K562 (cell line): ENCODE measurements around the gene WDR90. TPM values are rescaled to one million over a fixed set of nuclear protein-coding genes. Genes with fewer than 3 reads are reported as not detected.

Source experiments
- ARID1B ChIP-seq: fragments of 450-650 bp; IDR thresholded peaks from 2 replicates; pipeline ENCODE4 v1.6.1; 2016; ENCODE audit warnings: antibody characterized with exemption, mild to moderate bottlenecking, inconsistent platforms
- C11orf30 ChIP-seq: fragments of 450-650 bp; IDR thresholded peaks from 2 replicates; pipeline ENCODE4 v1.6.1; 2016; ENCODE audit warnings: low read depth, mild to moderate bottlenecking
- E2F3 ChIP-seq: fragments of 250-450 bp; sonication (Bioruptor Pico); IDR thresholded peaks from 2 replicates; pipeline ENCODE4 v1.4.0; 2020; ENCODE audit warnings: mild to moderate bottlenecking
- ETV6 ChIP-seq, 3 experiments: fragments of 150-350 bp in 1 of 3; sonication (generic) in 1 of 3; formaldehyde crosslinking in 1 of 3; IDR thresholded peaks; 2 replicates each; pipeline versions ENCODE4 v1.6.1 to v1.8.0; 2014 to 2022; ENCODE audit warnings: borderline replicate concordance in 2 of 3, low read depth in 2 of 3, antibody characterized with exemption in 1 of 3, low read length in 1 of 3, mild to moderate bottlenecking in 1 of 3, missing genetic modification reagents in 1 of 3
- HDAC2 ChIP-seq: fragments of 450-650 bp; IDR thresholded peaks from 2 replicates; pipeline ENCODE4 v1.6.1; 2016; ENCODE audit warnings: mild to moderate bottlenecking
- JUND ChIP-seq, 2 experiments: IDR thresholded peaks; 2 replicates in 1 of 2; 3 replicates in 1 of 2; pipeline ENCODE4 v1.6.1; 2011; ENCODE audit warnings: borderline replicate concordance in 2 of 2, low read depth in 2 of 2, low read length in 2 of 2, improper control_type of control experiment in 1 of 2, missing biosample characterization in 1 of 2, missing genetic modification characterization in 1 of 2, missing genetic modification reagents in 1 of 2
- MAFG ChIP-seq: fragments of 450-650 bp; conservative IDR thresholded peaks from 2 replicates; pipeline ENCODE4 v1.6.1; 2016; ENCODE audit warnings: missing genetic modification characterization, missing compliant biosample characterization
- MIER1 ChIP-seq: fragments of 450-650 bp; IDR thresholded peaks from 2 replicates; pipeline ENCODE4 v1.6.1; 2016; ENCODE audit warnings: antibody characterized with exemption, mild to moderate bottlenecking, low read depth
- NEUROD1 ChIP-seq: fragments of 150-350 bp; IDR thresholded peaks from 2 replicates; pipeline ENCODE4 v1.6.1; 2014; ENCODE audit warnings: borderline replicate concordance, low read length, low read depth; ENCODE audit not compliant: partially characterized antibody
- NFRKB ChIP-seq: fragments of 450-650 bp; IDR thresholded peaks from 2 replicates; pipeline ENCODE4 v1.6.1; 2016; ENCODE audit warnings: low read depth
- NRF1 ChIP-seq, 2 experiments: fragments of 450-650 bp; IDR thresholded peaks in 1 of 2; conservative IDR thresholded peaks in 1 of 2; 2 replicates each; pipeline ENCODE4 v1.6.1; 2014; ENCODE audit warnings: mild to moderate bottlenecking in 2 of 2
- SMARCB1 ChIP-seq: IDR thresholded peaks from 2 replicates; pipeline ENCODE4 v1.6.1; 2011; ENCODE audit warnings: improper control_type of control experiment, low read depth; ENCODE audit not compliant: insufficient read length
- TGIF2 ChIP-seq: sonication (generic); formaldehyde crosslinking; IDR thresholded peaks from 2 replicates; pipeline ENCODE4 v1.8.1; 2022; ENCODE audit warnings: mild to moderate bottlenecking, missing genetic modification reagents, moderate library complexity
- polyA plus RNA-seq, 8 experiments: library from polyadenylated mRNA; depleted of rRNA in 4 of 8; stranded (reverse) in 5 of 8; unstranded in 3 of 8; fragments of >200 nt; fragmentation: Nextera tagmentation in 2 of 8; fragmentation: Illumina TruSeq in 1 of 8; extraction: Ambion mirVana in 2 of 8; extraction: Trizol in 1 of 8; gene quantifications; 2 replicates each; pipeline versions ENCODE4 v1.2.1 to v1.2.3, GENCODE V29; 2011 to 2014; ENCODE audit warnings: inconsistent platforms in 1 of 8, missing spikeins in 1 of 8
- total RNA-seq, 7 experiments: library from RNA; depleted of rRNA in 6 of 7; stranded (reverse); fragments of >200 nt in 6 of 7; fragmentation: Illumina TruSeq in 2 of 7; extraction: Trizol in 2 of 7; gene quantifications; 2 replicates each; pipeline versions ENCODE4 v1.2.1 to v1.2.3, GENCODE V29; 2011 to 2021; ENCODE audit warnings: low replicate concordance in 1 of 7
- TF ChIP-seq, protein P1 (sequence below), 3 experiments: fragments of 200-800 bp in 1 of 3; sonication (Bioruptor generic) in 1 of 3; sonication (generic) in 1 of 3; formaldehyde crosslinking in 1 of 3; IDR thresholded peaks; 2 replicates each; pipeline versions ENCODE4 v1.6.1 to v1.8.0; 2016 to 2022; ENCODE audit warnings: mild to moderate bottlenecking in 2 of 3, missing compliant biosample characterization in 2 of 3, missing genetic modification characterization in 2 of 3, missing genetic modification reagents in 1 of 3
- TF ChIP-seq, protein P2 (sequence below): fragments of 250-450 bp; sonication (Bioruptor Pico); IDR thresholded peaks from 2 replicates; pipeline ENCODE4 v1.8.0; 2022; ENCODE audit warnings: inconsistent platforms
- TF ChIP-seq, protein P3 (sequence below), 2 experiments: fragments of 450-650 bp in 1 of 2; IDR thresholded peaks; 2 replicates each; pipeline ENCODE4 v1.6.1; 2011 to 2017; ENCODE audit warnings: low read depth in 2 of 2, antibody characterized with exemption in 1 of 2, borderline replicate concordance in 1 of 2, low read length in 1 of 2, mild to moderate bottlenecking in 1 of 2, mixed read lengths in 1 of 2; ENCODE audit not compliant: control insufficient read depth in 1 of 2

Gene WDR90
- total and polyA plus RNA-seq, 9 of the 15 experiments (the other 6 are each of a cell fraction or from before 2014, with no cell fraction given): 0.44 to 12.6 (median 3.3) TPM

DNA sequence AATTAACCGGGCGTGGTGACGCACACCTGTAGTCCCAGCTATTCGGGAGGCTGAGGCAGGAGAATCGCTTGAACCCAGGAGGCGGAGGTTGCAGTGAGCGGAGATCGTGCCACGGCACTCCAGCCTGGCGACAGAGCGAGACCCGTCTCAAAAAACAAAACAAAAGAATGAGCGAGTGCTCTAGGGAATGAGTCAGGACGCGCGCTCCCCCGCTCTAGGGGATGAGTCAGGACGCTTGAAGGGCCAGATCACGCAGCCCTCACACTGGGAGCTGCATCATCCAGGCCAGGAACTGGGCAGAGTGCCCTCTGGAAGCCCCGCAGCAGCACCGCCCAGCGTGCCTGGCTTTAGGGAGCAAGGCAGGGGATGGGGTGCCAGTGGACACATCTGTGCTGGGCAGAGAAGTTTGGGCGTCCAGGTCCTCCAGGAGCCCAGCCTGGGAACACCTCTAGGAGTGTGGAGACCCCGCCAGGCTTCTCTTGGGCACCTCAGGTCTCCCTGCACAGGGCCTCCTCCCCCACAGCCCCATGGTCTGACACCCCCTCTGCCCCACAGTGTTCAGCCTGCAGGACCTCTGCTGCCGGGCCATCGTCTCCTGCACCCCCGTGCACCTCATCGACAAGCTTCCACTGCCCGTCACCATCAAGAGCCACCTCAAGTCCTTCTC lies 22.2 kb upstream of the WDR90 start (continued):
- TF ChIP-seq, protein P1, sequence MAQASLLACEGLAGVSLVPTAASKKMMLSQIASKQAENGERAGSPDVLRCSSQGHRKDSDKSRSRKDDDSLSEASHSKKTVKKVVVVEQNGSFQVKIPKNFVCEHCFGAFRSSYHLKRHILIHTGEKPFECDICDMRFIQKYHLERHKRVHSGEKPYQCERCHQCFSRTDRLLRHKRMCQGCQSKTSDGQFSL (CRISPR knock-in tag; IDR thresholded peaks at IDR 0.05): no peak; the same call in 1 of the 2 replicates
- TF ChIP-seq, protein P1 (tag; IDR thresholded peaks at IDR 0.05): 0 out of 4 replicates have a peak, but pooled peaks of 1 of the 2 experiments have one; percentile 22
- TF ChIP-seq NEUROD1 (no peak), TGIF2 (no peak), C11orf30 (peak; percentile 73), NFRKB (no peak), JUND (IDR thresholded peaks at IDR 0.05; ENCODE audit: borderline replicate concordance, low read depth, low read length) (peak; percentile 88), JUND (tag; IDR thresholded peaks at IDR 0.05; ENCODE audit: borderline replicate concordance, low read depth, low read length) (peak; percentile 50; the same call in 1 of the 3 replicates), SMARCB1 (no peak), ETV6 (IDR thresholded peaks at IDR 0.05; ENCODE audit: borderline replicate concordance in 1 of 2, low read depth in 2 of 2, low read length in 1 of 2) (no peak), ETV6 (CRISPR knock-in tag; IDR thresholded peaks at IDR 0.05; ENCODE audit: borderline replicate concordance) (no peak), ARID1B (peak; percentile 86), E2F3 (CRISPR knock-in tag) (no peak), NRF1 (conservative IDR thresholded peaks at IDR 0.05 in 1 of 2, IDR thresholded peaks at IDR 0.05 in 1 of 2) (peak; percentile 26 to 38; a peak in 2 of 4 replicates), MAFG (tag) (peak; percentile 51; the same call in 1 of the 2 replicates), MIER1 (no peak), HDAC2 (0 out of 2 replicates have a peak, but pooled peaks have one; percentile 24)
- TF ChIP-seq, protein P2, sequence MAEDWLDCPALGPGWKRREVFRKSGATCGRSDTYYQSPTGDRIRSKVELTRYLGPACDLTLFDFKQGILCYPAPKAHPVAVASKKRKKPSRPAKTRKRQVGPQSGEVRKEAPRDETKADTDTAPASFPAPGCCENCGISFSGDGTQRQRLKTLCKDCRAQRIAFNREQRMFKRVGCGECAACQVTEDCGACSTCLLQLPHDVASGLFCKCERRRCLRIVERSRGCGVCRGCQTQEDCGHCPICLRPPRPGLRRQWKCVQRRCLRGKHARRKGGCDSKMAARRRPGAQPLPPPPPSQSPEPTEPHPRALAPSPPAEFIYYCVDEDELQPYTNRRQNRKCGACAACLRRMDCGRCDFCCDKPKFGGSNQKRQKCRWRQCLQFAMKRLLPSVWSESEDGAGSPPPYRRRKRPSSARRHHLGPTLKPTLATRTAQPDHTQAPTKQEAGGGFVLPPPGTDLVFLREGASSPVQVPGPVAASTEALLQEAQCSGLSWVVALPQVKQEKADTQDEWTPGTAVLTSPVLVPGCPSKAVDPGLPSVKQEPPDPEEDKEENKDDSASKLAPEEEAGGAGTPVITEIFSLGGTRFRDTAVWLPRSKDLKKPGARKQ (CRISPR knock-in tag): peak; percentile 70; the same call in 1 of the 2 replicates
- TF ChIP-seq, protein P3, sequence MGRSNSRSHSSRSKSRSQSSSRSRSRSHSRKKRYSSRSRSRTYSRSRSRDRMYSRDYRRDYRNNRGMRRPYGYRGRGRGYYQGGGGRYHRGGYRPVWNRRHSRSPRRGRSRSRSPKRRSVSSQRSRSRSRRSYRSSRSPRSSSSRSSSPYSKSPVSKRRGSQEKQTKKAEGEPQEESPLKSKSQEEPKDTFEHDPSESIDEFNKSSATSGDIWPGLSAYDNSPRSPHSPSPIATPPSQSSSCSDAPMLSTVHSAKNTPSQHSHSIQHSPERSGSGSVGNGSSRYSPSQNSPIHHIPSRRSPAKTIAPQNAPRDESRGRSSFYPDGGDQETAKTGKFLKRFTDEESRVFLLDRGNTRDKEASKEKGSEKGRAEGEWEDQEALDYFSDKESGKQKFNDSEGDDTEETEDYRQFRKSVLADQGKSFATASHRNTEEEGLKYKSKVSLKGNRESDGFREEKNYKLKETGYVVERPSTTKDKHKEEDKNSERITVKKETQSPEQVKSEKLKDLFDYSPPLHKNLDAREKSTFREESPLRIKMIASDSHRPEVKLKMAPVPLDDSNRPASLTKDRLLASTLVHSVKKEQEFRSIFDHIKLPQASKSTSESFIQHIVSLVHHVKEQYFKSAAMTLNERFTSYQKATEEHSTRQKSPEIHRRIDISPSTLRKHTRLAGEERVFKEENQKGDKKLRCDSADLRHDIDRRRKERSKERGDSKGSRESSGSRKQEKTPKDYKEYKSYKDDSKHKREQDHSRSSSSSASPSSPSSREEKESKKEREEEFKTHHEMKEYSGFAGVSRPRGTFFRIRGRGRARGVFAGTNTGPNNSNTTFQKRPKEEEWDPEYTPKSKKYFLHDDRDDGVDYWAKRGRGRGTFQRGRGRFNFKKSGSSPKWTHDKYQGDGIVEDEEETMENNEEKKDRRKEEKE (IDR thresholded peaks at IDR 0.05; ENCODE audit: borderline replicate concordance in 1 of 2, control insufficient read depth in 1 of 2, low read depth in 2 of 2, low read length in 1 of 2): no peak
